ENCODE data around the gene RUBCNL.

The RUBCNL gene

GRCh38 chr13:46297361-46297811 is 89.7 kb downstream of the RUBCNL start:
- DNase-seq, result peak in 1 of 5 donors; percentile 39

- DNase-seq, result no peak
These were observed 90.1 kb downstream of the RUBCNL start for GRCh38 chr13:46296921-46297320.

GRCh38 chr13:46296115-46296822 is 90.8 kb downstream of the RUBCNL start:
- peak in 1 of 5 donors; percentile 91 for DNase-seq

GRCh38 chr13:46295491-46296114 is 91.4 kb downstream of the RUBCNL start:
- DNase-seq, result peak; percentile 23 to 96 (median 56)

GRCh38 chr13:46293436-46293835 is 93.6 kb downstream of the RUBCNL start:
- DNase-seq, result no peak
